ENCODE results near the gene PEX5L.

PEX5L gene

GRCh38 chr3:179955809-179956208 is 80.9 kb downstream of the PEX5L start:
- DNase-seq (ENCODE audit: low read depth): no peak

- no peak for DNase-seq (ENCODE audit: low read depth)
These were observed 81.5 kb downstream of the PEX5L start for GRCh38 chr3:179955286-179955685.

- no peak for DNase-seq (ENCODE audit: low read depth)
These were observed 82.5 kb downstream of the PEX5L start for GRCh38 chr3:179953993-179954870.

- DNase-seq (ENCODE audit: low read depth): no peak
These were observed 85.9 kb downstream of the PEX5L start for GRCh38 chr3:179950840-179951239.

- DNase-seq (ENCODE audit: low read depth): no peak
These were observed 86.9 kb downstream of the PEX5L start for GRCh38 chr3:179949869-179950268.

GRCh38 chr3:179949412-179949811 is 87.3 kb downstream of the PEX5L start:
- DNase-seq (ENCODE audit: low read depth): no peak

- DNase-seq (ENCODE audit: low read depth): no peak
These were observed 88.0 kb downstream of the PEX5L start for GRCh38 chr3:179948740-179949139.

GRCh38 chr3:179945569-179945968 is 91.2 kb downstream of the PEX5L start:
- no peak for DNase-seq (ENCODE audit: low read depth)

- no peak for DNase-seq (ENCODE audit: low read depth)
These were observed 93.4 kb downstream of the PEX5L start for GRCh38 chr3:179943117-179943880.

- no peak for DNase-seq (ENCODE audit: low read depth)
These were observed 94.1 kb downstream of the PEX5L start for GRCh38 chr3:179942553-179943075.

GRCh38 chr3:179935710-179936109 is 101.0 kb downstream of the PEX5L start:
- no peak for DNase-seq (ENCODE audit: low read depth)

GRCh38 chr3:179933914-179934313 is 102.8 kb downstream of the PEX5L start:
- no peak for DNase-seq (ENCODE audit: low read depth)

- DNase-seq (ENCODE audit: low read depth): no peak
These were observed 103.7 kb downstream of the PEX5L start for GRCh38 chr3:179933080-179933479.

GRCh38 chr3:179932674-179933073 is 104.1 kb downstream of the PEX5L start:
- DNase-seq (ENCODE audit: low read depth): no peak

- DNase-seq (ENCODE audit: low read depth): peak; percentile 23
These were observed 107.6 kb downstream of the PEX5L start for GRCh38 chr3:179929091-179929529.

- DNase-seq (ENCODE audit: low read depth): no peak
These were observed 109.5 kb downstream of the PEX5L start for GRCh38 chr3:179927191-179927590.

GRCh38 chr3:179921951-179922350 is 114.8 kb downstream of the PEX5L start:
- no peak for DNase-seq (ENCODE audit: low read depth)

- DNase-seq (ENCODE audit: low read depth): no peak
These were observed 115.2 kb downstream of the PEX5L start for GRCh38 chr3:179921500-179921899.

- DNase-seq (ENCODE audit: low read depth): no peak
These were observed 128.8 kb downstream of the PEX5L start for GRCh38 chr3:179907784-179908482.

GRCh38 chr3:179902061-179902460 is 134.7 kb downstream of the PEX5L start:
- DNase-seq (ENCODE audit: low read depth): no peak

GRCh38 chr3:179898024-179898423 is 138.7 kb downstream of the PEX5L start:
- no peak for DNase-seq (ENCODE audit: low read depth)

- no peak for DNase-seq (ENCODE audit: low read depth)
These were observed 139.5 kb downstream of the PEX5L start for GRCh38 chr3:179897231-179897630.
